ENCODE measurements around the gene GJD4.

GJD4 gene

DNA sequence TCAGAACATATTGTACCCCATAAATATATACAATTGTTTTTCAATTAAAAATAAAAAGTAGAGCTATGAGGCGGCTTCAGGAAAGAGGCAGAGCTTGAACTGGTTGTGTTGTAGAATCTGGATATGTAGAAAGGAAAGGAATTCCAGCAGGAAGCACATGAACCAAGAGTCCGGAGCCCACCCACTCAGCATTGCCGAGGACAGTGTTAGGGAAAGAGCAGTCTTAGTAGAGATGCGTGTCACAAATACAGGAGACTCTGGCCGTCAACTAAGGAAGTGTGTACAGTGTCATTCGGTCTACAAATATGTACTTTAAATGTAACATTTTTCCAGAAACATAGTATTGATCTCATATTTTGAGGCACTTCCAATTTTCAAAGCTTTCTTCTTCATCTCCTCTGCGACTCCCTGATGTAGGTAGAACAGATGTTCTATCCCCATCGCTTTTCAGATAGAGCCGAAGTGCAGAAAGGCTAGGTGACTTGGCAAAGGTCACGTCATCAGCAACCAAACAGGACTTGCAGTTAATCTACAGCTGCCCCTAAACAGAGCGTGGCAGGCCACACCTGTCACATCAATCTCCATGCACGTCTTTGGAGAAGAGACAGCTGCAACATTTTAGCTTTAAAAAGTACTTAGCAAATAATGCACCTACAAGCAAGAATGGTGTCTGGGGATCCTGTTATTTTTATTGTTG, 25.3 kb upstream of the GJD4 start:
- no peak for DNase-seq

DNA sequence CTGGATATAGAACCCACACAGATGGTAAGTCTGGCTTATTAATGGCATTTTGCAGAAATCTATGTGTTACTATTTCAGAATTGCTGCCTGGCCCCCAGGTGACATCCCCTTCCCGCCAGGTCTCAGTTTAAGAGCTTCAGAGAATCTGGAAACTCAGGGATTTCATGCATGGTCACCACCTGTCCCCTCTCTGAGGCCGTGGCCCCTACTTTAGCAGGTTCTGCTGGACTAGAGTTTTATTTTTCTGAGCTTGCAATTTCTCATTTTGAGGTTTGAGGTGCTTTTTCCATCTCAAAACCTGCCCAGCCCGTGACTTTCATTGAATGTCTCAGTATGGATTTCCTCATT, 24.7 kb upstream of the GJD4 start:
- DNase-seq: no peak

DNA sequence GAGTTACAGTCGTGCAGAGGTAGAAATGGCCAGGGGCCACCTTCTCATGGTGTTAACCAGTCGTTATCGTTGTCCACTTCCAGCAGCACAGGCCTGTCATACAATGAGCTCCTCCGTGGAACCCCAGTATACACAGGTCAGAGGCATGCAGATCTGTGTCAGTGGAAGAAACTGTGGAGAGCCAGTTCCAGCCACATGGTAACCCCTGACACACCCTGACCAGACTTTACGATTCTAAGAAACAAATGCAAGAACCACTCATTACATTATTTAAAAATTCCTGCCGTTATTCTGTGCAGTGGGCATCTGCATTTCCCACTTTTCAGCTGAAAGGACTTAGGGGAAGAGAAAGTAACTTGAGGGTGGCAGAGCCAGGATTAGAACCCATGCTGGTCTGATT, 23.5 kb upstream of the GJD4 start:
- DNase-seq: no peak

DNA sequence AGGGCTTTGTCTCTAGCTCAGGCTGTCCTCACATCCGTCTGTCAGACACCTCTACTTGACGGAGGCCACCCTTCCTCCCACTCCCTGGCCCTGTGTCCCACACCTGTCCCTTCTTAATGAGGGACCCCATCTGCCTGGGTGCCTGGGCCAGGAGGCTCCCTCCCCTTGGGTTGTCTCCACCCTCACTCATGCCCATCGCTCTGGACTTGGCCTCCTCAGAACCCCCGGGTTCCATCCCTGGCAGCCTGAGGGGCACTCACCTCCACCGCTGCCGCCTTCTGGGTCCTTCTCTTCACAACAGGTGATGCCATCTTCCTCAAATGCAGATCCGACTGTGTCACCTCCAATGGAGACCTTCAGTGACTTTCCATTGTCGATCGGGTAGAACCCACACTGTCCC, 20.2 kb upstream of the GJD4 start:
- no peak for DNase-seq

DNA sequence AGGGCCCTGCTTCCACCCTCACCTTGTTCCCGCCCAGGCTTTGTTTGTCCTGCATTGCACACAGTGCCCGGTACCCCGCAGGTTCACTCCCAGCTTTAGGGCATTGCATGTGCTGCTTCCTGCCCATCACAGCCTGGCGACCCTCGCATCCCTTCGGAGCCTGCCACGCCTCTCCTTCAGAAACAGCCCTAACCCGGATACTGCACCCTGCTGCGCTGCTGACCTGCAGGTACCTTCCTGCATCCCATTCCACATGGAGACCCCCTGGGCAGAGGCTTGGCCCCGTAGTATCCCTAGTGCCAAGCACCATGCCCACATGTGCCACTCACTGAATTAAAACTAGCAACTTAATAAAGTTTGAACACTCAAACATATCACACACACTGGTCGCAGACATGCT, 19.8 kb upstream of the GJD4 start:
- DNase-seq: no peak

DNA sequence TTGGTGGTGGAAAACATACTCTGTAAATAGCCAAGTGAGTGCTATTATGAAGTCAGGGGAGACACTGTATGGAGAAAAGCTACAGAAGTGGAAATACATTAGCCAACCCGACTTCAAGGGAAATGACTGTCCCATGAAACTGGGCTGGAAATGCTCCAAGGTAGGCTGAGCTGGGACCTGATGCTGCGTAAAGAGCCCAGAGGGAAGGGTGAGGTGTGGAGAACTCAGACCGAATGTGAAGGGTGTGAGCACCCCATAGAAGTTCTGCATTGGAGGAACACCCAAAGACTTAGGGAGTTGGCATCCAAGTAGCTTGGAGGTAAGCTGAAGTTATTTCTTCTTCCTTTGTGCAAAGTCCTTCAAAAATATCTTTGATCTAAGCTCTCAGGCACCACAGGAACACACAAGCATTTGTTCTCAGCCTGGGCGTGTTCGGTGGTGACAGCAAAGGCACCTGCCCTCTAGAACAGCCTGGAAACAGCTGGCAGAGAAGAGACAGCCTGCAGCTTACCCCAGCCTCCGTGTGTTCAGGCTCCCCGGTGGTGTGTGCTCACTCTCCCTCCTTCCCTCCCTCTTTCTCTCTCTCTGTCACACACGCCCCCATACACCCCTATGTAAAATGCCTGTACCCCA, 19.1 kb upstream of the GJD4 start:
- DNase-seq: no peak

DNA sequence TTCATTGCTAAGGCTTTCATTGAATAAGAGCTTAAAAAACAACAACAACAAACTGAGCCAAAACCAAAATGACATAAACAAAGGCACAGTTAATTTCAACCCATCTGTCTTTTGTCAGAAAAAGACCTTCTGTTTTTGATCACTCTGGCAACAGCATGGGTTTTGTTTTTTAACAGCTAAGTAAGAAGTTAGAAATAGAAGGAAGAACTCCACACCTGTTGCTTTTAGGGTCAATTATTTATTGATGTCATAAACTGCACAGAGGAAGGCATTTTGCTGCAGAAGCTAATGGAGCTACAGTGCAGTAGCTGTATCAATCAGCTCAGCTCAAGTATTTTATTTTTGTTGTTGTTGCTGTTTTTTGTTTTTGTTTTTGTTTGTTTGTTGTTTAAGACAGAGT, 16.3 kb upstream of the GJD4 start:
- no peak for DNase-seq

DNA sequence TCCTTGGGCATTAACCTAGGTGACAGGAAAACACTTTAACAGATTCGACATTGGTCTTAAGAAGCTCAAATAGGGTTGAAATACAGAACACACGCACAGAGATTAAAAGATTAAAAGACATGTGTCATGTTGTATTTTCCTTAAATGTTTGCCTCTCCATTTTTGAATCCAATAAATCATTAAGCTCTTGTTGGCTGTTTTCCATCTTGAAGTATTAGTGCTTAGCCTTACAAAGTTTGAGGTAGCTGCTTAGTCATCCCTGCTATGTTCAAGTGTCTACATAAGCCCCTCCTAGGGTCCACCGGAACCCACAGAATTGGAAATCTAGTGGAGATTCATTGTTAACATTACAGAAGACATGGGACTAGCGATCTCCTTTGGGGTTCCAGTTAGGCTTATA, 12.7 kb upstream of the GJD4 start:
- DNase-seq: no peak

DNA sequence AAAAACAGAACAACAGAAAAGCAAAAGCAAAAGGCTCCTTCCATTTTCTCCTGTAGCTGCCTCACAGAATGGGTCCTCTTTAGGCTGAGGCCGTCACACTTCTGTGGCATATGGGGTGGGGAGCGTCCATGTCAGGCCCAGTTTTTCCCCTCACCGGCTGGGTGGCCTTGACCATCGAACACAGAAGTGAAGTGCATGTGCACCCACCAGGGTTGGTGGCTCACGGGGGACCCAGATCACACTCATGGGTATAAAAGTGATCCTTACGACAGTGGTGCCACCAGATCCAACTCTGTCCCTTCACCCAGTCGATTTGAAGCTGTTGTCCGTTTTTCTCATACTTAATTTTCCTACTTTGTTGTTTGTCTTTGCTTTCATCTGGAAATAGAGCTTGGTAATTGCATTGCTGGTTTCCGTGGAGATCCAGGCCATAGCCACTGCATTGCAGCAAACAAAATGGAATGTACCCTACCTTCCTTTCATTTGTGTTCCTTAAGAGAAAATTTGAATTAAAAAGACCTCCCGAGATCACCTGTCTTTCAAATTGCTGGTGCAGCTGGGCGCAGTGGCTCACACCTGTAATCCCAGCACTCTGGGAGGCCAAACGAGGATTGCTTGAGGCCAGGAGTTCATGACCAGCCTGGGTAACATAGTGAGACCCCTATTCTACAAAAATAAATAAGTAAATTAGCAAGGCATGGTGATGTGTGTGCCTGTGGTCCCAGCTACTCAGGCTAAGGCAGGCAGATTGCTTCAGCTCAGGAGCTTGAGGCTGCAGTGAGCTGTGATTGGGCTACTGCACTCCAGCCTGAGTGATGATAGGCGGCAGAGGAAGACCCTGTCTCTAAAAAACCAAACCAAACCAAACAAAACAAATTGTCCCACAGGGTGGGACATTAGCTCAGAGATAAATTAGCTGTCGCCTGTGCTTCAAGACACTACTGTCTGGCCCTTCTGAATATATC, 10.7 kb upstream of the GJD4 start:
- DNase-seq: no peak

DNA sequence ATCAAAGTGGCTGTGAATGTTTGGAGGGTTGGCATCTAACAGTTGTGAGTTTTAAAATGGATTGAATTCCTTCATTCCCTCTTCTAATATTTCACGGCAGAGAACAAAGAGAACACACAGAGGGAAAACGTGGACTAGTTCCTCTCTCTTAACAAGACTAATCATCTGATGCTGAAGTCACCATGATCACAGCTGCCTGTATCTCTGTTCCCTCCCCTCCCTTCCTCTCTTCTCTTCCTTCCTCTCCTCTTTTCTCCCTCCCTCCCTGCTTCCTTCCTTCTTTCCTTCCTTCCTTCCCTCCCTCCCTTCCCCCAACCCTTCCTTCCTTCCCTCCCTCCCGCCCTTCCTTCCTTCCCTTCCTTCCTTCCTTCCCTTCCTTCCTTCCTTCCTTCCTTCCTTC, 10.0 kb upstream of the GJD4 start:
- no peak for DNase-seq

DNA sequence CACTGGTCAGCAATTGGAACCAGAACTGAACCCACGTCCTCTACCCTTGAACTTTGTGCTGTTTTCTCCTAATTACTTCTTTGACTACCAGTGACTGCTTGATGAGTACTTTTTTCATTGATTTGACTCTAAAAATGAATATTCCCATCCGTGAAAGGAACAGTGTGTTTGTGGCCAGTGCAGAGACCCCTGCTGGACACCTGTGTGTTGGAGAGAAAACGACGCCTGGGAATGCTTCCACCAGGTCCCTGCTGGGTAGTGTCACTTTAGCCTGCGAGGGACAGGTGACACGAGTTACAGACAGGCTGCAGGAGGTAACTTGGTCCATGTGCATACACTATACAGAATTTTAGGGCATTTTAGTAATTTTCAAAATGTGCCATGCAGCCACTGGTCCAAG, 6.8 kb upstream of the GJD4 start:
- DNase-seq: no peak

DNA sequence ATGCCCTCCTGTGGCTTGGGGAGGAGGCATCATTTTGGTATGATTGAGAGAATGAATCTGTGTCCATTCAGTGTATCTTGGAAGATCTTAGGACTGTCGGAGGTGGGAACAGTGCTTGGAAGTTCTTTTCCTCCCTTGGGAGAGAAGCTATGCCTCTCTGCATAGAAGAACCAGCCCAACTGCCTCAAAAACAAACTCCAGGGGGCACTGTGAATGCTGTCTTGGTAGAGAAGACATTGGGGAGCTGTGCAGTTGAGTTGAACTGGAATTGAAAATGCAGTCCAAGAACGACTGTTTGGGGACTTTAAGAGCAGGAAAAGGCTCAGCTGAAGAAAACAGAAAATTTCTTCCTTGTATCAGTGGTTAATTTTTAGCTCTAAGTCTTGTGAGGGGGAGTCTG, 4.9 kb upstream of the GJD4 start:
- no peak for DNase-seq

DNA sequence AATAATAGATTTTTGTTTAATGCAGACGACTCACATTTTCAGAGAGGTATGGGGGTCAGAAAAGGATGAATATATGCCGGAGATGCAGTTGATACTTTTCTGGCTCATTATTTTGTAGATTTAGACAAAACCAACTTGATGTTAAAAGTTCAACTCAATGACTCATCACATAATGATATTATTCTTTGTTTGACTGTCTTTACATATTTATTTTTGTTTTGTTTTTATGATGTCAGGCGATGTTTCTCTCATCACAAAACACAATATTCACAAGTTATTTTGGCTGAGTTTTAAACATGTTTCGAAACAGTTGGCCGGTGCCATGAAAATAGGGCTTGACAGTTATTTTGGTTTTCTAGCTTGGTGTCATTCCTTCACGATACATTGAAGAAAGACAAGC, 1.3 kb downstream of the GJD4 start:
- no peak for DNase-seq

DNA sequence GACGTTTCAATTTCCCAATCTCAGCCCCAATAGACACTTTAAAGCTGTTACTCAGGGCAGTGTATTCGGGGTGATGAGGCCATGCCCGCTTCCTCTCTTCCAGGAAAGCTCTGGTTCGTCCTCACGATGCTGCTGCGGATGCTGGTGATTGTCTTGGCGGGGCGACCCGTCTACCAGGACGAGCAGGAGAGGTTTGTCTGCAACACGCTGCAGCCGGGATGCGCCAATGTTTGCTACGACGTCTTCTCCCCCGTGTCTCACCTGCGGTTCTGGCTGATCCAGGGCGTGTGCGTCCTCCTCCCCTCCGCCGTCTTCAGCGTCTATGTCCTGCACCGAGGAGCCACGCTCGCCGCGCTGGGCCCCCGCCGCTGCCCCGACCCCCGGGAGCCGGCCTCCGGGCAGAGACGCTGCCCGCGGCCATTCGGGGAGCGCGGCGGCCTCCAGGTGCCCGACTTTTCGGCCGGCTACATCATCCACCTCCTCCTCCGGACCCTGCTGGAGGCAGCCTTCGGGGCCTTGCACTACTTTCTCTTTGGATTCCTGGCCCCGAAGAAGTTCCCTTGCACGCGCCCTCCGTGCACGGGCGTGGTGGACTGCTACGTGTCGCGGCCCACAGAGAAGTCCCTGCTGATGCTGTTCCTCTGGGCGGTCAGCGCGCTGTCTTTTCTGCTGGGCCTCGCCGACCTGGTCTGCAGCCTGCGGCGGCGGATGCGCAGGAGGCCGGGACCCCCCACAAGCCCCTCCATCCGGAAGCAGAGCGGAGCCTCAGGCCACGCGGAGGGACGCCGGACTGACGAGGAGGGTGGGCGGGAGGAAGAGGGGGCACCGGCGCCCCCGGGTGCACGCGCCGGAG, 2.6 kb downstream of the GJD4 start:
- no peak for DNase-seq

DNA sequence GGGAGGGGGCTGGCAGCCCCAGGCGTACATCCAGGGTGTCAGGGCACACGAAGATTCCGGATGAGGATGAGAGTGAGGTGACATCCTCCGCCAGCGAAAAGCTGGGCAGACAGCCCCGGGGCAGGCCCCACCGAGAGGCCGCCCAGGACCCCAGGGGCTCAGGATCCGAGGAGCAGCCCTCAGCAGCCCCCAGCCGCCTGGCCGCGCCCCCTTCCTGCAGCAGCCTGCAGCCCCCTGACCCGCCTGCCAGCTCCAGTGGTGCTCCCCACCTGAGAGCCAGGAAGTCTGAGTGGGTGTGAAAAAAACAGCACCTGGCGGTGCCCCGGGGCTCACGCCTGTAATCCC, 3.2 kb downstream of the GJD4 start:
- no peak for DNase-seq

DNA sequence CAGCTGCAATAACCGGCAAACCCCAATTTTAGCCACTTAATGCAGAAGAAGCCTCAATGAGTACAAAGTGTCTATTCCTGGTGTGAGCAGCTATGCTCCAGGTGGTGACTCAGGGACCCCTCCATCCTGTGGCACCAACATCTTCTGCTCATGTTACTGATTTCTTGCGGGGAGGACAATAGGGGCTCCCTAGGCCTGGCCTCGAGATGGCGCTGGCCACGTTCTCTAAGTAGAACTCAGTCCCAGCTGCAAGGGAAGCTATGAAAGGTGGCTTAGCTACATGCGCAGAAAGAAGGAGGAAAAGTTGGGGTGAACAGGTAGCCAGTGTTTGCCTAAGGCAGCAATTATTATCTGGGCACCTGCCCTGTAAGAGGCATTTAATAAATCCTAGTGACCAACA, 6.6 kb downstream of the GJD4 start:
- no peak for DNase-seq

DNA sequence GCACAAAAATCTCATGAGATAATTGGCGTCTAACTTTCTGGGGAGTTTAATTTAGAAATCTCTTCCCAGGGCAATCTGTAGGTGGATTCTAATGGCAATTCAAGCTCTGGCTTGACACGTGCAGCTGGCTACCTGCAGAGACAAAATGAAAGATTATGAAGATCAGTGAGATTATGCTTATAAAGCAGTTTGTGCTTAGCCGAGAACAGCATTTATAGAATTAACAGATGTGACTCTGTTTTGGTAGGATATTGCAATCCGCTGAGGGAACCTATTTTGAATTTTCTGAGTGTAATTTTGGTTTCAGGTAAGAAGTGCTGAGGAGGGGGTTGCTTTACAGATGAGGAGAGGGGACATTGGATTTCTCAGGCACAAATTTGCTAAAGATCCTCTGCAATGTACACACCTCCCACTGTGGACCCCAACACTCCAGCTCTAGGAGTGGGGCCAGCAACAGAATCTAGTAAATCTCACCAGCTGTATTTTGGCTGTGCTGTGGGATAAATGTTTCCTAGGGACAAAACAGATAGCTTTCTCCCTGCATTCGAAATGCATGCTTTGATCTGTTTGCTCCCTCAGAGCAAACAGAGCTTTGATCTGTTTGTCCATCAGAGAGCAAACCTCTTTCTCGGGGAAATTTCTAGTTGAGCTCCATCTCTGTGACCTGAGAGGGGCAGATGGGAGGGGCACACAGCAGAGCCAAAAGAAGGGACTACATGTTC, 7.4 kb downstream of the GJD4 start:
- DNase-seq: no peak

DNA sequence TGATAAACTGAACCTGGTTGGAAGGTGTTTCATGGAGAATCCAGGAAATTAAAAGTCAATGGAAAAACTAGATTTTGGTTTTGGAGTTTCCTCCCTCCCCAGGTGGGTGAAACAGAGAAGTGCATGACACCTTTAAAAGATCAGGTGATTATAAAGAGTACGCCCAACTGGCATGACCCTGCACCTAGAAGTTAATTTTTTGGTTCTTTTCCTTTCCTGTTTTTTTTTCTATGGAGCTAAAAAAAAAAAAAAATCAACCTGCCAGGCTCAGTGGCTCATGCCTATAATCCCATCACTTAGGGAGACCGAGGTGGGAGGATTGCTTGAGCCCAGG, 7.9 kb downstream of the GJD4 start:
- no peak for DNase-seq

DNA sequence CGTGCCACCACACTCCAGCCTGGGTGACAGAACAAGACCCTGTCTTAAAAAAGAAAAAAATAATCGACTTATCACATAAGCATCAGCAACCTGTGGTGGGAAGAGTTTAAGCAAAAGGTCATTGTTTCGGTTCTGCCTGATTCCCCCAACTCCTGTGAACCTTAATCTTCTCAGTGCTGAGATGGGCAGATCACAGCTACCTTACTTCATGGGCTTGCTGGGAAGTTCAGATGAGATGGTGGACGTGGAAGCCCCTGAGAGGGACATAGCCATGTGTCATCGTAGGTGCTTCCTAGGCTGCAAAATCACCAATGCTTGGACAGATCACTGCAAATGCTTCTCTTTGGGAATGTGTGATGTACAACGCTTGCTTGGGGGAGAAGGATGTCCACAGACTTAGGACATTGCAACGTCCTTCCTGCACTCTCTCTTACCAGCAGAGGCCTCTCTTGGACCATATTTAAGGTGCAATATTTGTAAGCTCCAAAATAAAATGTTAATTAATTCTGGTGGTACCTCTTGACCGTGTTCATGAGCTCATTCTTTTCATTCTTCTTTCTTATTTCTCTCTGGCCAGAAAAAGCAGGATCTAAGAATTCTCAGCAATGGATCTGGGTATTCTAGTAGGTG, 8.6 kb downstream of the GJD4 start:
- DNase-seq: no peak

DNA sequence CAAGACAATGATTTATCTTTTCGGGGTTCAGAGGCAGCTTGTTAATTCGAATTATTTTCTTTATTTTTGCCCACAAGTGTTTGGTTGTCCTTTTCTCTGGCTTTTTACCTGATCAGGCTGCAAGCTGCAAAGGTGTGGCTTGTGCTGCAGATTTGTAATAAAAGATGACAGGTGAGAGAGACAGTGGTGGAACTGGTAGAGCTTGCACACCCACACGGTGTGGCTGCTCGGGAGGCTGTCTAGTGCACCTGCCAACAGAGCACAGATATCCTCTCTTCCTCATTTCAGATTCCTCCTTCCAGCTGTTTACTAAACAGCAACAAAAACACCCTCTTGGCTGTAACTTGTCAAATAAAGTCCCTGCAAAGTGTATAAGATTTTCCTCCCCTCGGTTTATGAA, 9.2 kb downstream of the GJD4 start:
- DNase-seq: no peak

DNA sequence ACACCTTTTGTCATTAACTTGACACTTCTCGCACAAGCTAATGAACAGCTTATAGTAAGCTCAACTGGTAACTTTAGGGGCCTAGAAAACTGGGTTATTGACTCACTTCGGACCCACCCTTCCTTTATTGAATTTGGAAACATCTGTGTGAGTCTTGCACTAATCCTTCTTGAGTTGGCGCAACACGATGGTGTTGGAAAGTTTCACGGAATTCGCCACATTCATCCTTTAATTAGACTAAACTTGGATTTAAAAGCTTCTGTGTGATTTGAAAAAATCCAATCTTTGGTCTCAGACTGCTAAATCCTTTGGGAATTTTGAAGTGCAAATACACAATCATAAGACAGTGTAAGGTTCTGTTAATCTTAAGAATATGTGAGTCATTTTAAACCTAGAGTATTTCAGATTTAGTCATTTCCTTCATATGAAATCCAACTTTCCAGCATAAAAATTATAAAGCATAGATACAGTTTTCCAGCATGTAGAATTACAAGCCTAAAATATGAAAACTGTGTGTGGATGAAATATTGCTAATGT, 21.9 kb downstream of the GJD4 start:
- DNase-seq: no peak

DNA sequence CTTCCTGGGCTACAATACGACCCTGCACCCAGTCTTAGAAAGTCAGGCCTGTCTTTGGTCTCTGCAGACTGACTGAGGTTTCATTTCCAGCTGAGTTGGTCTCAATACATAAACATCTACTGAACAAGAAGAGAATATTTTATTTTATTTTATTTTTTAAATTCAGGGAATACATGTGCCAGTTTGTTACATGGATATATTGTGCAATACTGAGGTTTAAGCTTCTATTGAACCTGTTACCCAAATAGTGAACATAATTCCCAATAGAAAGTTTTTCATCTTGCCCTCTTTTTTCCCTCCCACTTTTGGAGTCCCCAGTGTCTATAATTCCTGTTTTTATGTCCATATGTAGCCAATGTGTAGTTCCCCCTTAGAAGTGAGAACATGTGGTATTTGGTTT, 26.3 kb downstream of the GJD4 start:
- DNase-seq: no peak
